Measurements from ENCODE around the gene DSCAM.

DSCAM gene

GRCh38 chr21:40253112-40253511, 593.8 kb downstream of the DSCAM start:
- DNase-seq (ENCODE audit: low read depth in 2 of 2) = no peak

- DNase-seq (ENCODE audit: low read depth in 2 of 2) = no peak
These were observed 596.3 kb downstream of the DSCAM start for GRCh38 chr21:40250514-40251294.

GRCh38 chr21:40244981-40245380, 602.0 kb downstream of the DSCAM start:
- no peak for DNase-seq (ENCODE audit: low read depth in 2 of 2)

- no peak for DNase-seq (ENCODE audit: low read depth in 2 of 2)
These were observed 603.3 kb downstream of the DSCAM start for GRCh38 chr21:40243685-40244084.

GRCh38 chr21:40242586-40243265, 604.2 kb downstream of the DSCAM start:
- no peak for DNase-seq (ENCODE audit: low read depth in 2 of 2)

GRCh38 chr21:40235528-40235927, 611.4 kb downstream of the DSCAM start:
- DNase-seq (ENCODE audit: low read depth in 2 of 2) = no peak

- DNase-seq (ENCODE audit: low read depth in 2 of 2) = no peak
These were observed 615.0 kb downstream of the DSCAM start for GRCh38 chr21:40231979-40232378.

- no peak for DNase-seq (ENCODE audit: low read depth in 2 of 2)
These were observed 619.9 kb downstream of the DSCAM start for GRCh38 chr21:40227096-40227495.

GRCh38 chr21:40215941-40216340, 631.0 kb downstream of the DSCAM start:
- no peak for DNase-seq (ENCODE audit: low read depth in 2 of 2)

GRCh38 chr21:40210251-40210650, 636.7 kb downstream of the DSCAM start:
- no peak for DNase-seq (ENCODE audit: low read depth in 2 of 2)

GRCh38 chr21:40208948-40209345, 638.0 kb downstream of the DSCAM start:
- no peak for DNase-seq (ENCODE audit: low read depth in 2 of 2)

GRCh38 chr21:40208206-40208947, 638.6 kb downstream of the DSCAM start:
- DNase-seq (ENCODE audit: low read depth in 2 of 2) = no peak

- no peak for DNase-seq (ENCODE audit: low read depth in 2 of 2)
These were observed 646.0 kb downstream of the DSCAM start for GRCh38 chr21:40200946-40201345.

GRCh38 chr21:40200126-40200525, 646.8 kb downstream of the DSCAM start:
- no peak for DNase-seq (ENCODE audit: low read depth in 2 of 2)

- DNase-seq (ENCODE audit: low read depth in 2 of 2) = no peak
These were observed 652.6 kb downstream of the DSCAM start for GRCh38 chr21:40194185-40194980.

- DNase-seq (ENCODE audit: low read depth in 2 of 2) = no peak
These were observed 655.3 kb downstream of the DSCAM start for GRCh38 chr21:40191616-40192015.

- no peak for DNase-seq (ENCODE audit: low read depth in 2 of 2)
These were observed 655.8 kb downstream of the DSCAM start for GRCh38 chr21:40191196-40191595.

GRCh38 chr21:40187946-40188654, 658.9 kb downstream of the DSCAM start:
- DNase-seq (ENCODE audit: low read depth in 2 of 2) = no peak

GRCh38 chr21:40187244-40187643, 659.7 kb downstream of the DSCAM start:
- no peak for DNase-seq (ENCODE audit: low read depth in 2 of 2)

- DNase-seq (ENCODE audit: low read depth in 2 of 2) = no peak
These were observed 660.9 kb downstream of the DSCAM start for GRCh38 chr21:40186045-40186444.

GRCh38 chr21:40185208-40185607, 661.8 kb downstream of the DSCAM start:
- DNase-seq (ENCODE audit: low read depth in 2 of 2) = no peak

Data from stimulated activated CD8-positive, alpha-beta memory T cell treated with anti-CD3 and anti-CD28 coated beads, Interleukin-7, amount 100 ng/mL, for 4 hours (primary cell).